Measurements from ENCODE around the gene KIF3C.
A peak's percentile ranks its signal among the peaks of the same experiment; 100 is the strongest.

Gene KIF3C

GRCh38 chr2:25954199-25954752 lies 28.0 kb downstream of the KIF3C start:
- Histone ChIP-seq H3F3A (ENCODE audit: insufficient read depth, low read length) (no peaks in the 10 kb centered on the region), H3K4me2 (ENCODE audit: low read length) (no peak overlapping the region), H4K20me1 (ENCODE audit: insufficient read depth, low read length) (no peaks in the 10 kb centered on the region), H3K79me2 (ENCODE audit: insufficient read depth, low read length) (no peaks in the 10 kb centered on the region), H3K36me3 (ENCODE audit: insufficient read depth, low read length) (no peaks in the 10 kb centered on the region), H3K4me3 (ENCODE audit: low read depth, low read length, poor library complexity, severe bottlenecking) (no peak overlapping the region), H3K27ac (ENCODE audit: low read depth, low read length, poor library complexity, severe bottlenecking) (no peak overlapping the region), H3K27me3 (ENCODE audit: insufficient read depth, low read length) (no peaks in the 10 kb centered on the region), H3K4me1 (ENCODE audit: insufficient read depth, low read length, severe bottlenecking) (peaks cover 3% of the 10 kb centered on the region), H3K9me3 (ENCODE audit: low read length) (no peaks in the 10 kb centered on the region), H3K9me2 (ENCODE audit: low read depth, low read length) (no peaks in the 10 kb centered on the region), H2AFZ (ENCODE audit: low read length) (no peak overlapping the region), H3K9ac (ENCODE audit: low read length) (no peak overlapping the region)
- no peak for TF ChIP-seq CTCF (IDR thresholded peaks at IDR 0.05; ENCODE audit: low read length)
- TF ChIP-seq EZH2 (IDR thresholded peaks at IDR 0.05; ENCODE audit: borderline replicate concordance, low read length): no peak

GRCh38 chr2:25951071-25951547 lies 31.2 kb downstream of the KIF3C start:
- Histone ChIP-seq H3K4me3 (ENCODE audit: low read depth, low read length, poor library complexity, severe bottlenecking) (no peak overlapping the region), H3K9ac (ENCODE audit: low read length) (no peak overlapping the region), H3K27ac (ENCODE audit: low read depth, low read length, poor library complexity, severe bottlenecking) (no peak overlapping the region), H3F3A (ENCODE audit: insufficient read depth, low read length) (no peaks in the 10 kb centered on the region), H3K79me2 (ENCODE audit: insufficient read depth, low read length) (no peaks in the 10 kb centered on the region), H3K9me2 (ENCODE audit: low read depth, low read length) (no peaks in the 10 kb centered on the region), H3K27me3 (ENCODE audit: insufficient read depth, low read length) (no peaks in the 10 kb centered on the region), H2AFZ (ENCODE audit: low read length) (no peak overlapping the region), H3K4me1 (ENCODE audit: insufficient read depth, low read length, severe bottlenecking) (peaks cover 3% of the 10 kb centered on the region), H4K20me1 (ENCODE audit: insufficient read depth, low read length) (no peaks in the 10 kb centered on the region), H3K36me3 (ENCODE audit: insufficient read depth, low read length) (no peaks in the 10 kb centered on the region), H3K9me3 (ENCODE audit: low read length) (no peaks in the 10 kb centered on the region), H3K4me2 (ENCODE audit: low read length) (no peak overlapping the region)
- TF ChIP-seq EZH2 (IDR thresholded peaks at IDR 0.05; ENCODE audit: borderline replicate concordance, low read length) (no peak), CTCF (IDR thresholded peaks at IDR 0.05; ENCODE audit: low read length) (peak; percentile 98)

- Histone ChIP-seq H3K9me2 (ENCODE audit: low read depth, low read length) (no peaks in the 10 kb centered on the region), H3K9ac (ENCODE audit: low read length) (no peak overlapping the region), H3K79me2 (ENCODE audit: insufficient read depth, low read length) (no peaks in the 10 kb centered on the region), H2AFZ (ENCODE audit: low read length) (no peak overlapping the region), H4K20me1 (ENCODE audit: insufficient read depth, low read length) (no peaks in the 10 kb centered on the region), H3K9me3 (ENCODE audit: low read length) (no peaks in the 10 kb centered on the region), H3K4me3 (ENCODE audit: low read depth, low read length, poor library complexity, severe bottlenecking) (no peak overlapping the region), H3K4me2 (ENCODE audit: low read length) (no peak overlapping the region), H3K36me3 (ENCODE audit: insufficient read depth, low read length) (no peaks in the 10 kb centered on the region), H3F3A (ENCODE audit: insufficient read depth, low read length) (no peaks in the 10 kb centered on the region), H3K27me3 (ENCODE audit: insufficient read depth, low read length) (no peaks in the 10 kb centered on the region), H3K27ac (ENCODE audit: low read depth, low read length, poor library complexity, severe bottlenecking) (no peak overlapping the region), H3K4me1 (ENCODE audit: insufficient read depth, low read length, severe bottlenecking) (peaks cover 3% of the 10 kb centered on the region)
- TF ChIP-seq CTCF (IDR thresholded peaks at IDR 0.05; ENCODE audit: low read length): no peak
- no peak for TF ChIP-seq EZH2 (IDR thresholded peaks at IDR 0.05; ENCODE audit: borderline replicate concordance, low read length)
Measured at GRCh38 chr2:25948437-25948836, 33.9 kb downstream of the KIF3C start.
